GM12878 (cell line): ENCODE measurements around the gene CD276. TPM values are rescaled to one million over a fixed set of nuclear protein-coding genes. Genes with fewer than 3 reads are reported as not detected.

Source experiments
- ATAC-seq: fragments of 200-7000 bp; cut with Tn5 transposase; 3 replicates; pipeline ENCODE4 v1.9.1; 2020; ENCODE audit warnings: mild to moderate bottlenecking, moderate library complexity
- BruUV-seq: library from RNA; stranded (reverse); fragments of 400-500 nt; replicated peaks from 2 replicates; lab custom pipeline; 2021; lab: Mats Ljungman, UMichigan
- CTCF ChIA-PET: fragments of 300-600 bp; sonication (Branson Sonifier 250); formaldehyde crosslinking; extraction: SDS; loops from one replicate; lab custom pipeline; 2021; ENCODE audit warnings: inconsistent platforms; lab: Yijun Ruan, JAX
- POLR2A ChIA-PET: fragments of 350-600 bp; formaldehyde crosslinking; extraction: SDS; loops from one replicate; lab custom pipeline; 2021; ENCODE audit warnings: inconsistent platforms; lab: Charles Lee
- RAD21 ChIA-PET: fragments of 300-600 bp; sonication (Branson Sonifier 250); formaldehyde crosslinking; loops from one replicate; lab custom pipeline; 2023; ENCODE audit warnings: antibody characterized with exemption; ENCODE audit not compliant: unreplicated experiment; lab: Charles Lee
- SMC1A ChIA-PET: fragments of 300-600 bp; sonication (Branson Sonifier 250); formaldehyde crosslinking; loops from one replicate; lab custom pipeline; 2023; ENCODE audit not compliant: unreplicated experiment, uncharacterized antibody; lab: Charles Lee
- DNase-seq: peaks from one replicate; pipeline ENCODE4 v3.0.0-alpha.2; 2011; ENCODE audit warnings: low read depth, low spot score
- FAIRE-seq: peaks from 3 replicates; lab custom pipeline; 2011; peaks lifted over from hg19 to GRCh38; lab: Jason Lieb, UNC
- H2AFZ ChIP-seq: 2 replicates; pipeline ENCODE4 v1.6.0; 2011; ENCODE audit warnings: low read depth, low read length, control low read depth; ENCODE audit not compliant: control insufficient read depth
- H3K27ac ChIP-seq: 2 replicates; pipeline ENCODE4 v1.5.1; 2011; ENCODE audit warnings: control low read depth; ENCODE audit not compliant: control insufficient read depth, insufficient read depth
- H3K27me3 ChIP-seq, 2 experiments: replicated peaks in 1 of 2; 2 replicates each; pipeline versions ENCODE4 v1.6.0 to v1.6.1; 2011; ENCODE audit warnings: low read length in 1 of 2; ENCODE audit not compliant: control insufficient read depth in 2 of 2, insufficient read depth in 2 of 2
- H3K36me3 ChIP-seq, 2 experiments: 2 replicates each; pipeline ENCODE4 v1.5.1; 2011; ENCODE audit warnings: low read length in 1 of 2; ENCODE audit not compliant: control insufficient read depth in 2 of 2, insufficient read depth in 2 of 2
- H3K4me1 ChIP-seq: 2 replicates; pipeline ENCODE4 v1.6.1; 2011; ENCODE audit warnings: mild to moderate bottlenecking, low read length, moderate library complexity, mixed read lengths; ENCODE audit not compliant: control insufficient read depth, insufficient read depth
- H3K4me2 ChIP-seq: 2 replicates; pipeline ENCODE4 v1.6.0; 2011; ENCODE audit warnings: control low read depth; ENCODE audit not compliant: control insufficient read depth, insufficient read depth
- H3K4me3 ChIP-seq: fragments of 200-600 bp; sonication (generic); 2 replicates; pipeline ENCODE4 v1.5.1; 2016
- H3K79me2 ChIP-seq: 2 replicates; pipeline ENCODE4 v1.6.0; 2011; ENCODE audit warnings: low read length; ENCODE audit not compliant: control insufficient read depth, insufficient read depth
- H3K9ac ChIP-seq: 2 replicates; pipeline ENCODE4 v1.8.0; 2011; ENCODE audit warnings: low read length, control low read depth, mixed read lengths; ENCODE audit not compliant: control insufficient read depth, insufficient read depth
- H3K9me3 ChIP-seq: replicated peaks from 3 replicates; pipeline ENCODE4 v1.5.1; 2011; ENCODE audit warnings: mild to moderate bottlenecking, low read length; ENCODE audit not compliant: control insufficient read depth, insufficient read depth
- H4K20me1 ChIP-seq: 2 replicates; pipeline ENCODE4 v1.6.0; 2011; ENCODE audit not compliant: control insufficient read depth, insufficient read depth
- BMI1 ChIP-seq: fragments of 450-650 bp; IDR thresholded peaks from 2 replicates; pipeline ENCODE4 v1.6.1; 2016; ENCODE audit warnings: mild to moderate bottlenecking, moderate library complexity, borderline replicate concordance
- BRCA1 ChIP-seq: IDR thresholded peaks from 2 replicates; pipeline ENCODE4 v1.6.1; 2011; ENCODE audit warnings: low read depth, low read length, improper control_type of control experiment
- CBX5 ChIP-seq: sonication (generic); IDR thresholded peaks from 2 replicates; pipeline ENCODE4 v1.6.1; 2016; ENCODE audit warnings: low read depth, moderate library complexity, mild to moderate bottlenecking, inconsistent platforms
- EGR1 ChIP-seq, 2 experiments: IDR thresholded peaks; 1 replicate in 1 of 2; 2 replicates in 1 of 2; pipeline ENCODE4 v1.6.1; 2011 to 2012; ENCODE audit warnings: low read depth in 2 of 2, low read length in 2 of 2, borderline replicate concordance in 1 of 2, mild to moderate bottlenecking in 1 of 2, moderate library complexity in 1 of 2
- GABPA ChIP-seq: IDR thresholded peaks from 2 replicates; pipeline ENCODE4 v1.6.1; 2014; ENCODE audit warnings: antibody characterized with exemption, low read depth, mild to moderate bottlenecking, inconsistent platforms
- JUNB ChIP-seq: IDR thresholded peaks from 2 replicates; pipeline ENCODE4 v1.6.1; 2016; ENCODE audit warnings: antibody characterized with exemption, mild to moderate bottlenecking
- PML ChIP-seq: IDR thresholded peaks from 2 replicates; pipeline ENCODE4 v1.6.1; 2012; ENCODE audit warnings: low read length, inconsistent platforms
- RAD21 ChIP-seq: IDR thresholded peaks from 2 replicates; pipeline ENCODE4 v1.6.1; 2011; ENCODE audit warnings: mild to moderate bottlenecking, low read depth, low read length, moderate library complexity; ENCODE audit not compliant: insufficient read depth
- RB1 ChIP-seq: fragments of 450-650 bp; formaldehyde crosslinking; IDR thresholded peaks from 2 replicates; pipeline ENCODE4 v1.6.1; 2017; ENCODE audit warnings: mild to moderate bottlenecking, borderline replicate concordance
- RUNX3 ChIP-seq: IDR thresholded peaks from 2 replicates; pipeline ENCODE4 v1.6.1; 2012; ENCODE audit warnings: low read length, inconsistent platforms
- ZNF687 ChIP-seq: fragments of 450-650 bp; IDR thresholded peaks from 2 replicates; pipeline ENCODE4 v1.6.1; 2017; ENCODE audit warnings: mild to moderate bottlenecking, moderate library complexity
- ZZZ3 ChIP-seq: IDR thresholded peaks from 2 replicates; pipeline ENCODE4 v1.6.1; 2011; ENCODE audit warnings: low read depth; ENCODE audit not compliant: control insufficient read depth, insufficient read length
- WGBS: methylation state at CpG from one replicate; pipeline ENCODE4 v1.1.6; 2016; ENCODE audit warnings: low lambda C conversion rate; ENCODE audit not compliant: insufficient replicate concordance, insufficient coverage; ENCODE audit errors: missing lambda C conversion rate; 5-methylcytosine and 5-hydroxymethylcytosine counted together
- in situ Hi-C: fragments of 300-500 bp; cut with MboI; formaldehyde crosslinking; loops from 9 replicates; pipeline ENCODE4 v1.14.3; 2018; ENCODE audit warnings: mixed read lengths
- intact Hi-C: fragments of 100-400 bp; cut with micrococcal nuclease; formaldehyde crosslinking; loops from one replicate; pipeline ENCODE4 v1.14.2; 2022; ENCODE audit not compliant: unreplicated experiment
- polyA plus RNA-seq, 11 experiments: library from polyadenylated mRNA; depleted of rRNA in 4 of 11; unstranded in 6 of 11; stranded (reverse) in 5 of 11; fragments of >200 nt; fragmentation: Nextera tagmentation in 4 of 11; fragmentation: Illumina TruSeq in 1 of 11; extraction: Ambion mirVana in 4 of 11; extraction: Trizol in 1 of 11; gene quantifications; 1 replicate in 1 of 11; 2 replicates in 10 of 11; pipeline versions ENCODE4 v1.2.1 to v1.2.3, GENCODE V29; 2011 to 2016; ENCODE audit warnings: inconsistent platforms in 2 of 11, missing spikeins in 2 of 11, low read depth in 1 of 11
- total RNA-seq, 4 experiments: library from RNA; depleted of rRNA in 3 of 4; stranded (reverse); fragments of >200 nt in 3 of 4; fragmentation: Illumina TruSeq in 1 of 4; extraction: Trizol in 1 of 4; gene quantifications; 2 replicates each; pipeline versions ENCODE4 v1.2.1 to v1.2.3, GENCODE V29; 2013 to 2021
- TF ChIP-seq, protein P1 (sequence below): fragments of 450-650 bp; formaldehyde crosslinking; IDR thresholded peaks from 2 replicates; pipeline ENCODE4 v1.5.0; 2022; ENCODE audit warnings: mild to moderate bottlenecking, missing genetic modification characterization
- TF ChIP-seq, protein P2 (sequence below): fragments of 450-650 bp; IDR thresholded peaks from 2 replicates; pipeline ENCODE4 v1.6.1; 2018; ENCODE audit warnings: mild to moderate bottlenecking, low read depth, moderate library complexity; ENCODE audit not compliant: partially characterized antibody

Gene CD276
- total and polyA plus RNA-seq, 10 of the 15 experiments (the other 5 are each of a cell fraction or from before 2014, with no cell fraction given) = 0.11 to 3.0 (median 1.2) TPM

GRCh38 chr15:73749971-73750370 lies 65.8 kb downstream of the CD276 start:
- no peak overlapping the region for H2AFZ ChIP-seq
- SMC1A ChIA-PET = interaction anchor here (0.7 kb wide), 1 partner anchor 50 kb away, joined by 3 read pairs; no protein-coding TSS in a partner anchor
- RAD21 ChIA-PET = no interaction called here
- no peak overlapping the region for H3K9ac ChIP-seq
- H3K36me3 ChIP-seq = no peaks in the 10 kb centered on the region
- no peak overlapping the region for H3K4me3 ChIP-seq
- H3K27ac ChIP-seq = no peak overlapping the region
- CTCF ChIA-PET = no interaction called here
- no peaks in the 10 kb centered on the region for H3K9me3 ChIP-seq
- H3K79me2 ChIP-seq = no peaks in the 10 kb centered on the region
- no peaks in the 10 kb centered on the region for H3K4me1 ChIP-seq
- ATAC-seq (no peak), DNase-seq (no peak), FAIRE-seq (no peak)
- intact Hi-C loops = no loop called here
- POLR2A ChIA-PET = no interaction called here
- BruUV-seq = no TSS peak
- in situ Hi-C loops = no loop called here
- WGBS = 34% methylated on average over 5 of the region's 5 CpGs
- no peaks in the 10 kb centered on the region for H4K20me1 ChIP-seq
- H3K4me2 ChIP-seq = no peak overlapping the region
- H3K27me3 ChIP-seq = peaks cover 0 to 6% of the 10 kb centered on the region in 2 experiments; a peak in 3 of 4 replicates
- TF ChIP-seq PML (no peak), RUNX3 (no peak), RB1 (no peak), RAD21 (no peak), ZNF687 (no peak), GABPA (no peak), CBX5 (no peak), BRCA1 (no peak), BMI1 (no peak), JUNB (no peak), EGR1 (IDR thresholded peaks at IDR 0.05; ENCODE audit: borderline replicate concordance in 1 of 2, low read depth in 2 of 2, low read length in 2 of 2) (no peak), ZZZ3 (no peak)
- TF ChIP-seq, protein P1, sequence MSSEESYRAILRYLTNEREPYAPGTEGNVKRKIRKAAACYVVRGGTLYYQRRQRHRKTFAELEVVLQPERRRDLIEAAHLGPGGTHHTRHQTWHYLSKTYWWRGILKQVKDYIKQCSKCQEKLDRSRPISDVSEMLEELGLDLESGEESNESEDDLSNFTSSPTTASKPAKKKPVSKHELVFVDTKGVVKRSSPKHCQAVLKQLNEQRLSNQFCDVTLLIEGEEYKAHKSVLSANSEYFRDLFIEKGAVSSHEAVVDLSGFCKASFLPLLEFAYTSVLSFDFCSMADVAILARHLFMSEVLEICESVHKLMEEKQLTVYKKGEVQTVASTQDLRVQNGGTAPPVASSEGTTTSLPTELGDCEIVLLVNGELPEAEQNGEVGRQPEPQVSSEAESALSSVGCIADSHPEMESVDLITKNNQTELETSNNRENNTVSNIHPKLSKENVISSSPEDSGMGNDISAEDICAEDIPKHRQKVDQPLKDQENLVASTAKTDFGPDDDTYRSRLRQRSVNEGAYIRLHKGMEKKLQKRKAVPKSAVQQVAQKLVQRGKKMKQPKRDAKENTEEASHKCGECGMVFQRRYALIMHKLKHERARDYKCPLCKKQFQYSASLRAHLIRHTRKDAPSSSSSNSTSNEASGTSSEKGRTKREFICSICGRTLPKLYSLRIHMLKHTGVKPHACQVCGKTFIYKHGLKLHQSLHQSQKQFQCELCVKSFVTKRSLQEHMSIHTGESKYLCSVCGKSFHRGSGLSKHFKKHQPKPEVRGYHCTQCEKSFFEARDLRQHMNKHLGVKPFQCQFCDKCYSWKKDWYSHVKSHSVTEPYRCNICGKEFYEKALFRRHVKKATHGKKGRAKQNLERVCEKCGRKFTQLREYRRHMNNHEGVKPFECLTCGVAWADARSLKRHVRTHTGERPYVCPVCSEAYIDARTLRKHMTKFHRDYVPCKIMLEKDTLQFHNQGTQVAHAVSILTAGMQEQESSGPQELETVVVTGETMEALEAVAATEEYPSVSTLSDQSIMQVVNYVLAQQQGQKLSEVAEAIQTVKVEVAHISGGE (CRISPR knock-in tag) = no peak
- TF ChIP-seq, protein P2, sequence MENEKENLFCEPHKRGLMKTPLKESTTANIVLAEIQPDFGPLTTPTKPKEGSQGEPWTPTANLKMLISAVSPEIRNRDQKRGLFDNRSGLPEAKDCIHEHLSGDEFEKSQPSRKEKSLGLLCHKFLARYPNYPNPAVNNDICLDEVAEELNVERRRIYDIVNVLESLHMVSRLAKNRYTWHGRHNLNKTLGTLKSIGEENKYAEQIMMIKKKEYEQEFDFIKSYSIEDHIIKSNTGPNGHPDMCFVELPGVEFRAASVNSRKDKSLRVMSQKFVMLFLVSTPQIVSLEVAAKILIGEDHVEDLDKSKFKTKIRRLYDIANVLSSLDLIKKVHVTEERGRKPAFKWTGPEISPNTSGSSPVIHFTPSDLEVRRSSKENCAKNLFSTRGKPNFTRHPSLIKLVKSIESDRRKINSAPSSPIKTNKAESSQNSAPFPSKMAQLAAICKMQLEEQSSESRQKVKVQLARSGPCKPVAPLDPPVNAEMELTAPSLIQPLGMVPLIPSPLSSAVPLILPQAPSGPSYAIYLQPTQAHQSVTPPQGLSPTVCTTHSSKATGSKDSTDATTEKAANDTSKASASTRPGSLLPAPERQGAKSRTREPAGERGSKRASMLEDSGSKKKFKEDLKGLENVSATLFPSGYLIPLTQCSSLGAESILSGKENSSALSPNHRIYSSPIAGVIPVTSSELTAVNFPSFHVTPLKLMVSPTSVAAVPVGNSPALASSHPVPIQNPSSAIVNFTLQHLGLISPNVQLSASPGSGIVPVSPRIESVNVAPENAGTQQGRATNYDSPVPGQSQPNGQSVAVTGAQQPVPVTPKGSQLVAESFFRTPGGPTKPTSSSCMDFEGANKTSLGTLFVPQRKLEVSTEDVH = no peak
